A549 treated with DMSO at 1 μM for 4 hours (cell line): ENCODE data around the gene GEMIN4. TPM values are rescaled to one million over a fixed set of nuclear protein-coding genes. Genes with fewer than 3 reads are reported as not detected.

Experiments used
- total RNA-seq: library from RNA; stranded (reverse); fragments of 200-300 nt; extraction: Qiagen RNA extraction; gene quantifications from 5 replicates; pipeline ENCODE4 v1.2.3, GENCODE V29; 2022; ENCODE audit warnings: low read depth

The GEMIN4 gene
- total RNA-seq = 60.6 to 68.1 TPM (median 65.1 TPM) in 5 replicates

GRCh38 chr17:752002-752619 is at the start of gene GEMIN4:
GEMIN4 (minus strand) TSS chr17:752264; CDS start chr17:752142, 122 bp downstream.

GRCh38 chr17:781805-782731 is 30.0 kb upstream of the GEMIN4 start, which contains the start of the genes GLOD4 and MRM3:
GLOD4 (minus strand) TSS chr17:782280; CDS start chr17:782255, 25 bp downstream.
MRM3 (plus strand) TSS chr17:782353; CDS start chr17:782379, 26 bp downstream.

GRCh38 chr17:732067-732901 is 19.8 kb downstream of the GEMIN4 start, which contains the start of gene TLCD3A:
TLCD3A (plus strand) TSS chr17:732596; CDS start chr17:732648, 52 bp downstream.

Other genes with a start within 250 kb of the GEMIN4 start
- 23.3 to 36.1 TPM (median 31.8 TPM) in 5 replicates for gene VPS53, start 37.4 kb downstream of the GEMIN4 start, total RNA-seq
- 54.6 to 62.6 TPM (median 57.9 TPM) in 5 replicates for gene TLCD3A, start 19.7 kb downstream of the GEMIN4 start, total RNA-seq
- gene GLOD4, start 30.0 kb upstream of the GEMIN4 start, total RNA-seq = 84.1 to 137 TPM (median 96.1 TPM) in 5 replicates
- 43.0 to 48.8 TPM (median 43.9 TPM) in 5 replicates for gene MRM3, start 30.1 kb upstream of the GEMIN4 start, total RNA-seq
- 24.8 to 28.3 TPM (median 26.0 TPM) in 5 replicates for gene NXN, start 227.5 kb upstream of the GEMIN4 start, total RNA-seq
- gene TIMM22, start 244.9 kb upstream of the GEMIN4 start, total RNA-seq = 24.8 to 28.9 TPM (median 27.2 TPM) in 5 replicates